PC-3 (cell line): ENCODE data around the gene NKTR.

Experiments
- EZH2 ChIP-seq: fragments of 300-600 bp; sonication (generic); IDR thresholded peaks from one replicate; pipeline ENCODE4 v1.6.1; 2017; ENCODE audit warnings: antibody characterized with exemption, mild to moderate bottlenecking, low read length; ENCODE audit not compliant: unreplicated experiment
- EZH2phosphoT487 ChIP-seq: fragments of 300-600 bp; sonication (generic); IDR thresholded peaks from 2 replicates; pipeline ENCODE4 v1.6.1; 2018; ENCODE audit warnings: mild to moderate bottlenecking, antibody characterized with exemption, low read length, borderline replicate concordance
- TF ChIP-seq, protein P1 (sequence below): fragments of 300-600 bp; sonication (generic); conservative IDR thresholded peaks from 2 replicates; pipeline ENCODE4 v1.5.1; 2017; ENCODE audit warnings: antibody characterized with exemption, low read depth, mild to moderate bottlenecking, low read length

DNA sequence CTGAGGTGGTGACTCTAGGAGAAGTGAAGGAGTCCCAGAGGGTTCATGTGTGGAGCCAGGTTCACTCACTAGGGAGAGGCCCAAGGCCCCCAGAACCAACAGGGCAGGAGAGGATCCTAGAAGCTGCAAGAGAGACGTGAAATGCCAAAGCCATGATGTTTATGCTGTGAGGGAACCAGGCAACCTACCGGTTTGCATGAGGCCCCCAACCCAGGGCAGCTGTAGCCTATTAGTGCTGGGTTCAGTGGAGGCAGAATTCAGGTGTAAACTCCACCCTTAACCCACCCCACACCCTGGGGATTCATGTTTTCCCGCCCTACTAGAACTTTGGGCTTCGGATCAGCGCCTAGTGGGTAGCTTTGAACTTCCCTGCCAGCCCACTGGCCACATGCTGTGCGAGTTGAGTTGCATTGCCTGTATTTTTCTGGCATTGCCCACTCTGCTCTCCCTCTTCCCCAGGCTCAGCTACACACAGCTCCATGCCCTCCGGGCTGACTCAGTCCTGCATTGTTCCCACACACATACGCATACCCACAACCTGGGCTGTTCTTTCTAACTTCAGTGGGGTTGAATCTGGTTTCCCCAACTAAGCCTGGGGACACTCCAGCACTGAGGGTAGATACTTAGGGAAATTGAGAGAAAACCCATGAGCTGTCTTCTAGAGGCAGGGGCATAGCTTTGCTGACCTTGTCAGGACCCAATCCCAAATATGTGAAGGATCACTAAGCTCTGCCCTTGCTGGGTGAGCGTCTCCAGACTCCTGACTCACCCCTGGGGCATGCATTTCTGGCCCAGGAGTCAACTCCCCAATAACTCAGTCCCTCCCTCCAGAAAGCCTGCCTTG, 51.0 kb downstream of the NKTR start:
- TF ChIP-seq, protein P1, sequence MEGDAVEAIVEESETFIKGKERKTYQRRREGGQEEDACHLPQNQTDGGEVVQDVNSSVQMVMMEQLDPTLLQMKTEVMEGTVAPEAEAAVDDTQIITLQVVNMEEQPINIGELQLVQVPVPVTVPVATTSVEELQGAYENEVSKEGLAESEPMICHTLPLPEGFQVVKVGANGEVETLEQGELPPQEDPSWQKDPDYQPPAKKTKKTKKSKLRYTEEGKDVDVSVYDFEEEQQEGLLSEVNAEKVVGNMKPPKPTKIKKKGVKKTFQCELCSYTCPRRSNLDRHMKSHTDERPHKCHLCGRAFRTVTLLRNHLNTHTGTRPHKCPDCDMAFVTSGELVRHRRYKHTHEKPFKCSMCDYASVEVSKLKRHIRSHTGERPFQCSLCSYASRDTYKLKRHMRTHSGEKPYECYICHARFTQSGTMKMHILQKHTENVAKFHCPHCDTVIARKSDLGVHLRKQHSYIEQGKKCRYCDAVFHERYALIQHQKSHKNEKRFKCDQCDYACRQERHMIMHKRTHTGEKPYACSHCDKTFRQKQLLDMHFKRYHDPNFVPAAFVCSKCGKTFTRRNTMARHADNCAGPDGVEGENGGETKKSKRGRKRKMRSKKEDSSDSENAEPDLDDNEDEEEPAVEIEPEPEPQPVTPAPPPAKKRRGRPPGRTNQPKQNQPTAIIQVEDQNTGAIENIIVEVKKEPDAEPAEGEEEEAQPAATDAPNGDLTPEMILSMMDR, result no peak
- TF ChIP-seq EZH2 (no peak), EZH2phosphoT487 (no peak)
